Subcutaneous preadipocyte (primary cell): ENCODE results near the gene SRBD1. TPM values are rescaled to one million over a fixed set of nuclear protein-coding genes. Genes with fewer than 3 reads are reported as not detected.

ENCODE experiments used
- small RNA-seq: library from RNA; depleted of rRNA; stranded (forward); fragments of <200 nt; gene quantifications from one replicate; pipeline ENCODE3, GENCODE V24; 2012
- total RNA-seq: library from RNA; depleted of rRNA; stranded (reverse); fragments of >200 nt; gene quantifications from 2 replicates; pipeline ENCODE4 v1.2.3, GENCODE V29; 2012

Gene SRBD1, protein sequence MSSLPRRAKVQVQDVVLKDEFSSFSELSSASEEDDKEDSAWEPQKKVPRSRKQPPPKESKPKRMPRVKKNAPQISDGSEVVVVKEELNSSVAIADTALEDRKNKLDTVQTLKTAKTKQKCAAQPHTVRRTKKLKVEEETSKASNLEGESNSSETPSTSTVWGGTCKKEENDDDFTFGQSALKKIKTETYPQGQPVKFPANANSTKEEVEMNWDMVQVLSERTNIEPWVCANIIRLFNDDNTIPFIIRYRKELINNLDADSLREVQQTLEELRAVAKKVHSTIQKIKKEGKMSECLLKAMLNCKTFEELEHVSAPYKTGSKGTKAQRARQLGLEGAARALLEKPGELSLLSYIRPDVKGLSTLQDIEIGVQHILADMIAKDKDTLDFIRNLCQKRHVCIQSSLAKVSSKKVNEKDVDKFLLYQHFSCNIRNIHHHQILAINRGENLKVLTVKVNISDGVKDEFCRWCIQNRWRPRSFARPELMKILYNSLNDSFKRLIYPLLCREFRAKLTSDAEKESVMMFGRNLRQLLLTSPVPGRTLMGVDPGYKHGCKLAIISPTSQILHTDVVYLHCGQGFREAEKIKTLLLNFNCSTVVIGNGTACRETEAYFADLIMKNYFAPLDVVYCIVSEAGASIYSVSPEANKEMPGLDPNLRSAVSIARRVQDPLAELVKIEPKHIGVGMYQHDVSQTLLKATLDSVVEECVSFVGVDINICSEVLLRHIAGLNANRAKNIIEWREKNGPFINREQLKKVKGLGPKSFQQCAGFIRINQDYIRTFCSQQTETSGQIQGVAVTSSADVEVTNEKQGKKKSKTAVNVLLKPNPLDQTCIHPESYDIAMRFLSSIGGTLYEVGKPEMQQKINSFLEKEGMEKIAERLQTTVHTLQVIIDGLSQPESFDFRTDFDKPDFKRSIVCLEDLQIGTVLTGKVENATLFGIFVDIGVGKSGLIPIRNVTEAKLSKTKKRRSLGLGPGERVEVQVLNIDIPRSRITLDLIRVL
- 18.0 and 21.9 TPM in 2 replicates for total RNA-seq

DNA sequence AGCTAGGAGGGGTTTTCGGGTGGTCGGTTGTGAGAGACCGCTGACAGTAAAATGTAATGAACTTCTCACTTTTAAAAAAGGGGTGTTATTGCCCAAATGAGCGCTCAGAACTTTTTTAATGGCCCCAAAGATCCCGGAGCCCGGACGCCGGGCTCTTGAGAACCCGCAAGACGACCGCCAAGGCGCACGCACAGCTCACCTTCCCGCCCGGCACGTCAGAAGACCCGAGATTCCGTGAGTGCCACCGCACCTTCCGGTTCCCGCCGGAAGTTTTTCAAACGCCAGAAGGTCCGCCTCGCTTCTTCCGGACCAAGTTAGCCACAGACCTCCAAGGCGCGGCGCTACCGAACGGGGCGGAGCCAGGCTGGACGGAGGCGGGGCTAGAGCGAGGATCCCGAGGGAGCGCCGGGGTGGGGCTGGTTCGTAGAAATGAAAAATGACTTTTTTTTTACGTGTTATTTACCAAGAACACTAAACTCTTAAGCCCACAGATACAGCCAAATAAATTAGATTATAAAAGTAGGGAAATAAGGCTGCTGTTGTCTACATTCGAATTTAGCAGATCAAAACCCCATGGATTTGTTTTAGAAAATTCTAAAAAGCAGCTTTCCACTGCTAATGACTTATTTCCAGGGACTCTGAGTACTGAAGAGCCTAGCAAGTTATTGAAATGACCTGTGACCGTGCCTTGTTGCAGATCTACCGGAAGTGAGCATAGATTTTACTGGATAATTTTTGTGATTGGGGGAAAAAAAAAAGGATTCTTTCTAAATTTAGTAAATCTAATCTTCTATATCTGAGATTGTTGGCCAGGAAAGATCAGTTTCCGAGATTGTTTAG is at the start of gene SRBD1:
SRBD1 (minus strand) TSS at position 248 of the 840 bp plus-strand sequence. CDS start 5,826 bp downstream, outside the sequence.

DNA sequence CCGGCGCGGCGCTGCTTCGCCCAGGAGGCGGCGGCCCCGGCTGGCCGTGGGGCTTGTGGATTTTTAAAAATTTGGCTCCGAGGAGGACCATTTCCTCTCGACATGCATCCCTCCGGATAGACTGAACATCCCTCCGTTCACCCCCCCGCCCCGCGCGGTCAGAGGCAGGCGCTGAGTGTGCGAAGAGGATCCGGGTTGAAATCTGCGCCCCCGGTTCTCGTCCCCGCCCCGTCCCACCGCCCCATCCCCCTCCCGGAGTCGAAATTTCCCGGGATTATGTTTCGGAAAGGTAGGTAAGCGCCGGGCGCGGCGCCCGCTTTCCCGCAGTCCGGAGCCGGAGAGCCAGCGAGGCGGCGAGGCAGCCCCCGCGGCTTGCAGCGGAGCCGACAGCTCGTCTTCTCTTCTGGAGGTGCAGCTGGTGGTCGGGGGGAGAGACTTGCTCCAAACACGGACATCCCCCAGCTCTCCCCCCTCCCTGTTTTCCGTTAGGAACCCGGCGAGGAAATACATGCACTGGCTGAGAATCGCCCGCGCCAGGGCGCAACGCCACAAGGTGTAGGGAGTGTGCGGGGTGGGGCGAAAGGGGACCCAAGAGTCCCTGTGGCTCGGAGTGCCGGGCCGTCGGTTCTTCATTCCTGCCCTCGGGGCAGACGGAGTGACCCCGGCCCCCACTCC is 40.5 kb upstream of the SRBD1 start, which contains the start of gene PRKCE:
PRKCE (plus strand) TSS at position 261 of the 675 bp plus-strand sequence.

Small RNAs within 50 kb of the gene (small RNA-seq; reads per million reads assigned to genes)
- gene RN7SL414P: not detected

Other genes starting within 250 kb of the SRBD1 start
- 11.8 and 18.8 TPM in 2 replicates for gene PRKCE, start 40.4 kb upstream of the SRBD1 start, total RNA-seq